A549 (cell line): ENCODE data around the gene LY86.

Experiments
- CBX8 ChIP-seq: fragments of 200-600 bp; sonication (generic); IDR thresholded peaks from 2 replicates; pipeline ENCODE4 v1.6.1; 2016
- CHD2 ChIP-seq: fragments of 150-350 bp; IDR thresholded peaks from 2 replicates; pipeline ENCODE4 v1.6.1; 2014; ENCODE audit warnings: low read length; ENCODE audit not compliant: partially characterized antibody
- CTCF ChIP-seq: fragments of >200 bp; sonication (Bioruptor Twin); formaldehyde crosslinking; IDR thresholded peaks from 3 replicates; pipeline ENCODE4 v1.5.1; 2016
- MAFK ChIP-seq: fragments of 450-650 bp; IDR thresholded peaks from 2 replicates; pipeline ENCODE4 v1.6.1; 2014; ENCODE audit not compliant: partially characterized antibody
- MAX ChIP-seq: IDR thresholded peaks from 2 replicates; pipeline ENCODE4 v1.6.1; 2012
- POLR2A ChIP-seq: IDR thresholded peaks from 2 replicates; pipeline ENCODE4 v1.6.1; 2012; ENCODE audit warnings: mild to moderate bottlenecking, low read length
- POLR2AphosphoS2 ChIP-seq: conservative IDR thresholded peaks from 2 replicates; pipeline ENCODE4 v1.6.1; 2012; ENCODE audit warnings: low read length, improper control_type of control experiment, inconsistent platforms
- RARB ChIP-seq: fragments of 250-450 bp; sonication (Bioruptor Pico); IDR thresholded peaks from 2 replicates; pipeline ENCODE4 v1.8.0; 2021; ENCODE audit warnings: mild to moderate bottlenecking, moderate library complexity
- REST ChIP-seq: fragments of 200-600 bp; sonication (generic); IDR thresholded peaks from 2 replicates; pipeline ENCODE4 v1.6.1; 2016; ENCODE audit warnings: antibody characterized with exemption, mild to moderate bottlenecking, moderate library complexity
- ZFP36 ChIP-seq: fragments of 450-650 bp; IDR thresholded peaks from 2 replicates; pipeline ENCODE4 v1.6.1; 2014; ENCODE audit warnings: borderline replicate concordance; ENCODE audit not compliant: partially characterized antibody
- ZNF302 ChIP-seq: fragments of 250-450 bp; sonication (Bioruptor Pico); IDR thresholded peaks from 2 replicates; pipeline ENCODE4 v1.9.0; 2021; ENCODE audit warnings: inconsistent platforms, mild to moderate bottlenecking, moderate library complexity
- ZSCAN20 ChIP-seq: fragments of 250-450 bp; sonication (Bioruptor Pico); IDR thresholded peaks from 2 replicates; pipeline ENCODE4 v1.8.0; 2022; ENCODE audit warnings: mild to moderate bottlenecking, moderate library complexity

- no peak for TF ChIP-seq ZSCAN20 (CRISPR knock-in tag)
- no peak for TF ChIP-seq CTCF
- TF ChIP-seq ZNF302 (CRISPR knock-in tag) = no peak
- TF ChIP-seq POLR2A = no peak
- no peak for TF ChIP-seq ZFP36
- TF ChIP-seq CBX8 = no peak
- TF ChIP-seq MAFK = no peak
- no peak for TF ChIP-seq REST
- no peak for TF ChIP-seq CHD2
- no peak for TF ChIP-seq MAX
- no peak for TF ChIP-seq POLR2AphosphoS2
- TF ChIP-seq RARB (CRISPR knock-in tag) = no peak
Observed at GRCh38 chr6:6600875-6601274, 12.4 kb downstream of the LY86 start.
